ENCODE measurements around the gene HMG20A.

GRCh38 chr15:77437264-77437663 is 16.6 kb downstream of the HMG20A start:
- no peak for TF ChIP-seq ZNF384 (IDR thresholded peaks at IDR 0.05)
- no peak for TF ChIP-seq ARNT (IDR thresholded peaks at IDR 0.05)
- no peak for TF ChIP-seq BHLHE40 (IDR thresholded peaks at IDR 0.05; ENCODE audit: borderline replicate concordance)
- TF ChIP-seq CTBP1 (IDR thresholded peaks at IDR 0.05; ENCODE audit: borderline replicate concordance): no peak
- no peak for TF ChIP-seq NFRKB (IDR thresholded peaks at IDR 0.05)
- no peak for TF ChIP-seq FOXM1 (IDR thresholded peaks at IDR 0.05; ENCODE audit: borderline replicate concordance)
- no peak for TF ChIP-seq FOXK2 (IDR thresholded peaks at IDR 0.05)
- no peak for TF ChIP-seq TARDBP (IDR thresholded peaks at IDR 0.05)
- TF ChIP-seq, protein P1, sequence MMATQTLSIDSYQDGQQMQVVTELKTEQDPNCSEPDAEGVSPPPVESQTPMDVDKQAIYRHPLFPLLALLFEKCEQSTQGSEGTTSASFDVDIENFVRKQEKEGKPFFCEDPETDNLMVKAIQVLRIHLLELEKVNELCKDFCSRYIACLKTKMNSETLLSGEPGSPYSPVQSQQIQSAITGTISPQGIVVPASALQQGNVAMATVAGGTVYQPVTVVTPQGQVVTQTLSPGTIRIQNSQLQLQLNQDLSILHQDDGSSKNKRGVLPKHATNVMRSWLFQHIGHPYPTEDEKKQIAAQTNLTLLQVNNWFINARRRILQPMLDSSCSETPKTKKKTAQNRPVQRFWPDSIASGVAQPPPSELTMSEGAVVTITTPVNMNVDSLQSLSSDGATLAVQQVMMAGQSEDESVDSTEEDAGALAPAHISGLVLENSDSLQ (IDR thresholded peaks at IDR 0.05): no peak
- TF ChIP-seq FOXA1 (IDR thresholded peaks at IDR 0.05): no peak
- TF ChIP-seq SP1 (IDR thresholded peaks at IDR 0.05): no peak
- TF ChIP-seq HDGF (IDR thresholded peaks at IDR 0.05; ENCODE audit: borderline replicate concordance): no peak
- no peak for TF ChIP-seq LEF1 (IDR thresholded peaks at IDR 0.05; ENCODE audit: borderline replicate concordance)

Data from HEK293T (cell line).